ENCODE data around the gene KCND3. TPM values are rescaled to one million over a fixed set of nuclear protein-coding genes. Genes with fewer than 3 reads are reported as not detected.

The KCND3 gene
- total RNA-seq, 1 donor from 2014 or later: 0.15 TPM

DNA sequence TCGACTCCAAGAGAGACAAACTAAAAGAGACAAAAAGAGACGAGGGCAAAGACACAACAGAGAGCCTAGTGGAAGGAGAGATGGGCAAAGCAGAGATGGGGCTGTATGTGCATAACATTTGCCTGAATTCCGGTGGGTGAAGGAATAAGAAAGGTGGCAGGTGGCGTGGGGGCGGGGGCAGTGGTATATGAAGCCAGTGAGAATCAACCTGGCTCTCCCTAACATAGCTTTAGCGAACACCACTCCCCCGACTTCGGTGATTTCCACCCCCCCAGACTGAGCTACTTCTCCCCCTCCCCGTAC lies 251.4 kb downstream of the KCND3 start:
- TF ChIP-seq, protein P1, sequence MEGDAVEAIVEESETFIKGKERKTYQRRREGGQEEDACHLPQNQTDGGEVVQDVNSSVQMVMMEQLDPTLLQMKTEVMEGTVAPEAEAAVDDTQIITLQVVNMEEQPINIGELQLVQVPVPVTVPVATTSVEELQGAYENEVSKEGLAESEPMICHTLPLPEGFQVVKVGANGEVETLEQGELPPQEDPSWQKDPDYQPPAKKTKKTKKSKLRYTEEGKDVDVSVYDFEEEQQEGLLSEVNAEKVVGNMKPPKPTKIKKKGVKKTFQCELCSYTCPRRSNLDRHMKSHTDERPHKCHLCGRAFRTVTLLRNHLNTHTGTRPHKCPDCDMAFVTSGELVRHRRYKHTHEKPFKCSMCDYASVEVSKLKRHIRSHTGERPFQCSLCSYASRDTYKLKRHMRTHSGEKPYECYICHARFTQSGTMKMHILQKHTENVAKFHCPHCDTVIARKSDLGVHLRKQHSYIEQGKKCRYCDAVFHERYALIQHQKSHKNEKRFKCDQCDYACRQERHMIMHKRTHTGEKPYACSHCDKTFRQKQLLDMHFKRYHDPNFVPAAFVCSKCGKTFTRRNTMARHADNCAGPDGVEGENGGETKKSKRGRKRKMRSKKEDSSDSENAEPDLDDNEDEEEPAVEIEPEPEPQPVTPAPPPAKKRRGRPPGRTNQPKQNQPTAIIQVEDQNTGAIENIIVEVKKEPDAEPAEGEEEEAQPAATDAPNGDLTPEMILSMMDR (IDR thresholded peaks at IDR 0.05; ENCODE audit: unreplicated experiment): no peak
- H3K27me3 Mint-ChIP-seq (ENCODE audit: unreplicated experiment): peaks cover 19% of the 10 kb centered on the region
- peaks cover 17% of the 10 kb centered on the region for H3K36me3 Mint-ChIP-seq (ENCODE audit: low read depth, unreplicated experiment)
- peak overlapping the region; percentile 90 for H3K27ac Mint-ChIP-seq (ENCODE audit: unreplicated experiment)
- H3K4me1 Mint-ChIP-seq (ENCODE audit: unreplicated experiment): peaks cover 19% of the 10 kb centered on the region
- DNase-seq (ENCODE audit: low spot score): no peak
- peak overlapping the region; percentile 94 for H3K4me3 Mint-ChIP-seq (ENCODE audit: unreplicated experiment)
- H3K9me3 Mint-ChIP-seq (ENCODE audit: unreplicated experiment): no peaks in the 10 kb centered on the region

DNA sequence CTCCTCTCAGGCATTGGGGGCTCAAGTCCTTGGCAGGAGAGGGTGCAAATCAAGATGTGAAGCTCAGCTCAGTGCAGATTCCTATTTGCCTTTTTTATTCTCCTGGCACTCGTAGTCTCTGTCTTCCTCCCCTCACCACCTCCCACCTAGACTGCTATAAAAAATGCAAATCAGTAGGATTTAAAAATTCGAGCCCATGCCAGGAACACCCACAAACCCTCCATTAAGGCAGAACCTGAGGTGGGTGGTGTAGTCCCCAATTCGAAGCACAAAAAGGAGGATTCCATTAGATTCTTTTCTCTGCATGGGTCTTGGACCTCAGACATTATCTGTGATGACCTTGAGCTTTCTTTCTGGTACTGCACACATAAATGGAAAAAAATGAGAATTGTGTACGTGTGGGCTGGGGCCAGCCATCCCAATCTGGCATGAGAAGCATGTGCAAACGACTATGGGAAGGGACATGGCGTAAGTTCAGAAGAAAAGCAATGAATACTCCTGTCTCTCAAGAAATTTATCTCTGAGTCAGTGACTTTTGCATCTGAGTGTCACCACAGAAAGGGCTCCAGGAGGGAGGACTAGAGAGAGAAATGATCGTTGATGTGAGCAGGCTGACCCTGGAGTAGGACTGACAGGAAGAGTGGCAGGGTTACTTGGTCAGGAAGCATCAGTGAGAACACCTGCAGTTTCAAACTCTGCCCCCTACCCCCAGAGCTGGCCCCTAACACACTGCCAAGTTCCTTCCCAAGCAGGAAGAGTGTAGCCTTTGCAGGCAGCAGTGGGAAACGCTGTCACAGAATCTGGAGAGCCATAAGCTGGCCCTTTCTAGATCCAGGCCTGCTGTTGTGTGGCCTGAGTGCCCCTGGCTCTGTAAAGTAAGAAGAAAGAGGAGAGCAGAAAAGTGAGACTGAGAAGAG lies 252.0 kb downstream of the KCND3 start:
- Mint-ChIP-seq H3K27ac (ENCODE audit: unreplicated experiment) (peak overlapping the region; percentile 90), H3K4me3 (ENCODE audit: unreplicated experiment) (peak overlapping the region; percentile 94), H3K36me3 (ENCODE audit: low read depth, unreplicated experiment) (peaks cover 23% of the 10 kb centered on the region)

DNA sequence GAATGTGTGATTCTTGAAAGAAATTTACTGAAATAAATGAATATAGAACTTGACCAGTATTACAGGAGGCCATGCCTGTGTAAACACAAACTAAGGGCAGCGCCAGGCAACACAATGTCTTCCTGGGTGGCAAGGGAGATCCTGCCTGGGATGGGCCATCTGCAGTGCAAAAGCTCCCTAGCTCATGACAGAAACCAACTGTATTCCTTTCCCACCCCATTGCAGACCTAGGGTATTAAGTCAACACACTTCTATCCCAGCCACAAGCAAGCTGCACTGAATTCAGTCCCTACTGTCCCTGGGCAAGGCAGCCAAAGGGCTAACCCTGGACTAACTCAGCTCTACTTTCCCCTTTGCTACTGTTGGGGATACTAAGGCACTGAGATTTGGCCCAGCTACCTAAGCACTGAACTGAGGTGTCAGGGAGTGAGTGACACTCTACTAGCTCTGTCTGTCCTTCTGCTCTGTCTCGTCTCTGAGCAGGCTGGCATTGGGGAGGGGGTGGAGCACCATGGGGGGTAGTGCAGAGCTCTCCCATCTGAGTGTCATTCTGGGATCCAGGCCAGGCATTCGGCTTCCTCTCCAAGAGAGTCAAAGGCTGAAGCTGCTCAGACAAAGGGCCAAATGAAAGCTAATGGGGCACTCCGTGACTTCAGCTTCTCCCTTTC lies 252.8 kb downstream of the KCND3 start:
- Mint-ChIP-seq H3K9me3 (ENCODE audit: unreplicated experiment) (no peaks in the 10 kb centered on the region), H3K27ac (ENCODE audit: unreplicated experiment) (no peak overlapping the region)
- DNase-seq (ENCODE audit: low spot score): no peak

More for the DNA sequence above, 252.0 kb downstream of the KCND3 start:
- TF ChIP-seq, protein P1 (IDR thresholded peaks at IDR 0.05; ENCODE audit: unreplicated experiment): no peak
- H3K27me3 Mint-ChIP-seq (ENCODE audit: unreplicated experiment): peaks cover 22% of the 10 kb centered on the region
- DNase-seq (ENCODE audit: low spot score): no peak
- H3K9me3 Mint-ChIP-seq (ENCODE audit: unreplicated experiment): no peaks in the 10 kb centered on the region
- peaks cover 19% of the 10 kb centered on the region for H3K4me1 Mint-ChIP-seq (ENCODE audit: unreplicated experiment)

DNA sequence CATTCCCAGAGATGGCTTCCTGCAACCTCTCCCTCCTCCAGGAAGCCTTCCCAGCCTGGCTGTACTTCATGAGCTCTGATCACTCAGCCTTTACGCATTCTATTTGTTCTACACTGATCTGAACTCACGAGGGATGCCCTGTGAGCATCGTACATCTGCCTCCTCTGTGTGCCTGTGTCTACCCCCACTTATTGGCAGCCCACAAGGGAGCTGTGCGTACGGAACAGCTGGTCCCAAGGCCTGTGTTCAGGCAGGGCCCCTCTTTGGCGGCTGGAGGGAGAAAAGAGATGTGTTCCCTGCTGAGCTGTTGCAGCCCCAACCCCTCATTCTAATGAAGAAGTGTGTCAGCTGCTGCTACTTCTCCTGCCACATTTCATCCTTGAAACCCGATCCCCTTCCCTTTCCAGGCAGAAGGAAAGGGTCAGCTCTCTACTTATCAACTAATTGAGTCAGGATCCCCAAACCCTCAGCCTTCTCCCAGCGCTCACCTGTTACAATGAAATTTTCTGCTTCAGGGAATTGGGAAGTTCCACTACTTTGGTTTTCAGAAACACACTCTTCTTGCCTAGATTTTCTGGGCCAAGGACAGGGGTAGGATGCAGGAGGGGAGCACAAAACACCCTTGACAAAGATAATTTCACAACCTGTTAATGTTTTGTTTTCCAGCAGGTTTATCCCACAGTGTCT lies 253.5 kb downstream of the KCND3 start:
- H3K4me1 Mint-ChIP-seq (ENCODE audit: unreplicated experiment): peaks cover 19% of the 10 kb centered on the region
- peaks cover 21% of the 10 kb centered on the region for H3K27me3 Mint-ChIP-seq (ENCODE audit: unreplicated experiment)
- peaks cover 25% of the 10 kb centered on the region for H3K36me3 Mint-ChIP-seq (ENCODE audit: low read depth, unreplicated experiment)
- H3K27ac Mint-ChIP-seq (ENCODE audit: unreplicated experiment): no peak overlapping the region
- TF ChIP-seq, protein P1 (IDR thresholded peaks at IDR 0.05; ENCODE audit: unreplicated experiment): no peak
- H3K4me3 Mint-ChIP-seq (ENCODE audit: unreplicated experiment): no peak overlapping the region
- H3K9me3 Mint-ChIP-seq (ENCODE audit: unreplicated experiment): no peaks in the 10 kb centered on the region
- DNase-seq (ENCODE audit: low spot score): no peak

More for the DNA sequence above, 252.8 kb downstream of the KCND3 start:
- no peak overlapping the region for H3K4me3 Mint-ChIP-seq (ENCODE audit: unreplicated experiment)
- peaks cover 22% of the 10 kb centered on the region for H3K27me3 Mint-ChIP-seq (ENCODE audit: unreplicated experiment)
- H3K36me3 Mint-ChIP-seq (ENCODE audit: low read depth, unreplicated experiment): peaks cover 25% of the 10 kb centered on the region
- H3K4me1 Mint-ChIP-seq (ENCODE audit: unreplicated experiment): peaks cover 19% of the 10 kb centered on the region
- TF ChIP-seq, protein P1 (IDR thresholded peaks at IDR 0.05; ENCODE audit: unreplicated experiment): no peak
